A549 (cell line): ENCODE results near the gene FAF1.

Experiments
- BHLHE40 ChIP-seq: IDR thresholded peaks from 2 replicates; pipeline ENCODE4 v1.6.1; 2012; ENCODE audit warnings: low read depth, low read length, inconsistent platforms
- CBX2 ChIP-seq: fragments of 200-600 bp; sonication (generic); IDR thresholded peaks from 2 replicates; pipeline ENCODE4 v1.6.1; 2016; ENCODE audit warnings: low read depth, mild to moderate bottlenecking, borderline replicate concordance
- CTCF ChIP-seq: fragments of >200 bp; sonication (Bioruptor Twin); formaldehyde crosslinking; IDR thresholded peaks from 3 replicates; pipeline ENCODE4 v1.5.1; 2016
- ESRRA ChIP-seq: fragments of 150-350 bp; IDR thresholded peaks from 2 replicates; pipeline ENCODE4 v1.6.1; 2014; ENCODE audit warnings: mild to moderate bottlenecking, low read length, borderline replicate concordance
- JUNB ChIP-seq: fragments of >200 bp; sonication (Bioruptor Twin); formaldehyde crosslinking; IDR thresholded peaks from 2 replicates; pipeline ENCODE4 v1.6.1; 2016
- MAX ChIP-seq: IDR thresholded peaks from 2 replicates; pipeline ENCODE4 v1.6.1; 2012
- MAZ ChIP-seq: fragments of 150-350 bp; IDR thresholded peaks from 2 replicates; pipeline ENCODE4 v1.6.1; 2014; ENCODE audit warnings: antibody characterized with exemption, low read depth, low read length, borderline replicate concordance
- PBX3 ChIP-seq: IDR thresholded peaks from 2 replicates; pipeline ENCODE4 v1.6.1; 2012
- PHF8 ChIP-seq: fragments of 200-600 bp; sonication (generic); IDR thresholded peaks from 2 replicates; pipeline ENCODE4 v1.6.1; 2016; ENCODE audit warnings: low read depth, mild to moderate bottlenecking, antibody characterized with exemption, moderate library complexity, borderline replicate concordance
- POLR2A ChIP-seq: IDR thresholded peaks from 2 replicates; pipeline ENCODE4 v1.6.1; 2012; ENCODE audit warnings: mild to moderate bottlenecking, low read length
- RAD21 ChIP-seq, 2 experiments: fragments of >200 bp in 1 of 2; sonication (Bioruptor Twin) in 1 of 2; formaldehyde crosslinking in 1 of 2; IDR thresholded peaks in 1 of 2; conservative IDR thresholded peaks in 1 of 2; 2 replicates in 1 of 2; 3 replicates in 1 of 2; pipeline ENCODE4 v1.6.1; 2012 to 2018; ENCODE audit warnings: inconsistent platforms in 1 of 2
- RCOR1 ChIP-seq: fragments of 150-350 bp; IDR thresholded peaks from 2 replicates; pipeline ENCODE4 v1.6.1; 2014; ENCODE audit warnings: antibody characterized with exemption, low read length, low read depth
- USF2 ChIP-seq: fragments of 450-650 bp; IDR thresholded peaks from 2 replicates; pipeline ENCODE4 v1.6.1; 2014; ENCODE audit warnings: antibody characterized with exemption

GRCh38 chr1:50416553-50417453 is 543.3 kb downstream of the FAF1 start:
- TF ChIP-seq RAD21 (conservative IDR thresholded peaks at IDR 0.05 in 1 of 2, IDR thresholded peaks at IDR 0.05 in 1 of 2) (no peak), PBX3 (no peak), USF2 (no peak), CTCF (no peak), MAZ (no peak), POLR2A (no peak), CBX2 (no peak), MAX (no peak), JUNB (no peak), BHLHE40 (no peak), ESRRA (no peak), RCOR1 (no peak), PHF8 (no peak)
